Nephron (organoid): ENCODE measurements around the gene PRC1.

ENCODE experiments used
- H3K27ac Mint-ChIP-seq, 3 experiments: 2 replicates each; pipeline ENCODE4 v1.8.0; 2020; ENCODE audit warnings: mixed read lengths in 3 of 3, mild to moderate bottlenecking in 2 of 3, moderate library complexity in 1 of 3
- H3K27me3 Mint-ChIP-seq: 2 replicates; pipeline ENCODE4 v1.8.0; 2021; ENCODE audit warnings: low read depth, mild to moderate bottlenecking, moderate library complexity, mixed read lengths
- H3K36me3 Mint-ChIP-seq: 2 replicates; pipeline ENCODE4 v1.8.0; 2020; ENCODE audit warnings: low read depth, mixed read lengths
- H3K4me1 Mint-ChIP-seq: 2 replicates; pipeline ENCODE4 v1.8.0; 2020; ENCODE audit warnings: mixed read lengths
- H3K4me3 Mint-ChIP-seq, 3 experiments: 2 replicates each; pipeline ENCODE4 v1.8.0; 2020; ENCODE audit warnings: mild to moderate bottlenecking in 3 of 3, mixed read lengths in 3 of 3, moderate library complexity in 2 of 3
- H3K9me3 Mint-ChIP-seq: 2 replicates; pipeline ENCODE4 v1.8.0; 2020; ENCODE audit warnings: mixed read lengths
- CTCF ChIP-seq, 3 experiments: fragments of 200-600 bp; sonication (generic); IDR thresholded peaks; one replicate each; pipeline ENCODE4 v1.5.0; 2021; ENCODE audit warnings: antibody characterized with exemption in 3 of 3; ENCODE audit not compliant: unreplicated experiment in 3 of 3

Gene PRC1

GRCh38 chr15:90956274-90957030 lies 37.9 kb downstream of the PRC1 start:
- Mint-ChIP-seq H3K9me3 (no peaks in the 10 kb centered on the region), H3K4me3 (peak overlapping the region; percentile 85 to 92 (median 90)), H3K36me3 (peaks cover 27% of the 10 kb centered on the region), H3K27ac (peak overlapping the region in 2 of 3 experiments; percentile 25 to 69), H3K4me1 (peaks cover 25% of the 10 kb centered on the region), H3K27me3 (no peaks in the 10 kb centered on the region)
- TF ChIP-seq CTCF (IDR thresholded peaks at IDR 0.05; ENCODE audit: unreplicated experiment in 3 of 3), result peak; percentile 94 to 96 (median 96)

- Mint-ChIP-seq H3K36me3 (peaks cover 26% of the 10 kb centered on the region), H3K9me3 (no peaks in the 10 kb centered on the region), H3K4me3 (peak overlapping the region; percentile 85 to 92 (median 90)), H3K27ac (peak overlapping the region in 2 of 3 experiments; percentile 25 to 69), H3K4me1 (peaks cover 25% of the 10 kb centered on the region), H3K27me3 (no peaks in the 10 kb centered on the region)
- TF ChIP-seq CTCF (IDR thresholded peaks at IDR 0.05; ENCODE audit: unreplicated experiment in 3 of 3), result no peak
Measured at GRCh38 chr15:90955624-90956273, 38.6 kb downstream of the PRC1 start.

- Mint-ChIP-seq H3K9me3 (no peaks in the 10 kb centered on the region), H3K27ac (peak within 1 kb of the TSS; percentile 25 to 75 (median 39)), H3K27me3 (no peaks in the 10 kb centered on the region), H3K4me1 (peaks cover 24% of the 10 kb centered on the region), H3K36me3 (peaks cover 30% of the 10 kb centered on the region), H3K4me3 (peak within 1 kb of the TSS; percentile 85 to 92 (median 90))
- TF ChIP-seq CTCF (IDR thresholded peaks at IDR 0.05; ENCODE audit: unreplicated experiment in 3 of 3), result no peak
Measured at GRCh38 chr15:90954712-90955623, 39.4 kb downstream of the PRC1 start, which contains the start of gene RCCD1. Gene RCCD1 (plus strand): TSS chr15:90954884. CDS start chr15:90956735, 1,851 bp downstream.

- TF ChIP-seq CTCF (IDR thresholded peaks at IDR 0.05; ENCODE audit: unreplicated experiment in 3 of 3), result no peak
- Mint-ChIP-seq H3K4me1 (peaks cover 15% of the 10 kb centered on the region), H3K9me3 (no peaks in the 10 kb centered on the region), H3K36me3 (peaks cover 29% of the 10 kb centered on the region), H3K27ac (peak overlapping the region in 1 of 3 experiments; percentile 75), H3K27me3 (no peaks in the 10 kb centered on the region), H3K4me3 (peak overlapping the region; percentile 85 to 92 (median 90))
Measured at GRCh38 chr15:90953947-90954711, 40.2 kb downstream of the PRC1 start.
